Adipocyte (in vitro differentiated cells): ENCODE measurements around the gene SPSB2.
A peak's percentile ranks its signal among the peaks of the same experiment; 100 is the strongest.
"Not testable (repeated sequence)": the region's sequence is repeated elsewhere in the genome, so short reads cannot be mapped to it uniquely, and the experiment has no call there.

Experiments used
- DNase-seq: peaks from one replicate; pipeline ENCODE4 v3.0.0-alpha.2; 2015; ENCODE audit warnings: low read depth
- H3K27me3 ChIP-seq: replicated peaks from 2 replicates; pipeline ENCODE4 v1.7.0; 2013; ENCODE audit warnings: mild to moderate bottlenecking, low read length, moderate library complexity; ENCODE audit not compliant: control insufficient read depth, insufficient read depth
- H3K36me3 ChIP-seq: 2 replicates; pipeline ENCODE4 v1.7.0; 2013; ENCODE audit warnings: low read length, mild to moderate bottlenecking, moderate library complexity; ENCODE audit not compliant: control insufficient read depth, insufficient read depth, severe bottlenecking
- H3K4me1 ChIP-seq: 2 replicates; pipeline ENCODE4 v1.7.0; 2013; ENCODE audit warnings: mild to moderate bottlenecking, low read length, moderate library complexity; ENCODE audit not compliant: control insufficient read depth, insufficient read depth
- H3K4me3 ChIP-seq: 2 replicates; pipeline ENCODE4 v1.7.0; 2013; ENCODE audit warnings: mild to moderate bottlenecking, low read length, moderate library complexity
- H3K9ac ChIP-seq: 2 replicates; pipeline ENCODE4 v1.7.0; 2013; ENCODE audit warnings: mild to moderate bottlenecking, low read length, moderate library complexity
- H3K9me3 ChIP-seq: 2 replicates; pipeline ENCODE4 v1.7.0; 2013; ENCODE audit warnings: mild to moderate bottlenecking, low read length, moderate library complexity; ENCODE audit not compliant: control insufficient read depth

Gene SPSB2

DNA sequence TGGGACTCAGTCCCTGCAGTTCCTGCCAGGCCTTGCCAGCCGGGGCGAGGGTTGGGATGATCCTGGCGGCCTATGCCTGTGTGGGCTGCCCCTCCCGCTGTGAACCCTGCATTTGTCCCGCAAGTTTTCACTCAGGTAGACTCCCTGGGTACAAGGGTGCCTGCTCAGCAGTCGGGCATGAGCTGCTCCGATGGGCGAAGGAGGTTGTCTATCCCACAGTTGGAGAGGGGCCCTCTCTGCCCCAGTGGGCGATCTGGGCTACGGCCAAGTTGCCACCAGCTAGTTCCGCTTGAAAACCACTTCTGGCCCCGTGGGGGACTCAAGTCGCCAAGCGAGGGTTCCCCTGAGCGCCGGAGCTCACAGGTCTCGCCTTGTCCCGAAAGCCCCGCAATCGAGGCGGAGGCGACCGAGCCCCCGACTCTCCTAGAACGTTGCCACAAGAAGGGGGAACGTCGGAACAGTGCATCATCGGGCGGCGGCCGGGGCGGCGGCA, 6.1 kb downstream of the SPSB2 start:
- peaks cover 62% of the 10 kb centered on the region for H3K36me3 ChIP-seq
- DNase-seq: no peak
- H3K4me1 ChIP-seq: peaks cover 39% of the 10 kb centered on the region
- H3K27me3 ChIP-seq: no peaks in the 10 kb centered on the region
- H3K9ac ChIP-seq: peak overlapping the region; percentile 85
- H3K9me3 ChIP-seq: no peaks in the 10 kb centered on the region
- peak overlapping the region; percentile 78 for H3K4me3 ChIP-seq

DNA sequence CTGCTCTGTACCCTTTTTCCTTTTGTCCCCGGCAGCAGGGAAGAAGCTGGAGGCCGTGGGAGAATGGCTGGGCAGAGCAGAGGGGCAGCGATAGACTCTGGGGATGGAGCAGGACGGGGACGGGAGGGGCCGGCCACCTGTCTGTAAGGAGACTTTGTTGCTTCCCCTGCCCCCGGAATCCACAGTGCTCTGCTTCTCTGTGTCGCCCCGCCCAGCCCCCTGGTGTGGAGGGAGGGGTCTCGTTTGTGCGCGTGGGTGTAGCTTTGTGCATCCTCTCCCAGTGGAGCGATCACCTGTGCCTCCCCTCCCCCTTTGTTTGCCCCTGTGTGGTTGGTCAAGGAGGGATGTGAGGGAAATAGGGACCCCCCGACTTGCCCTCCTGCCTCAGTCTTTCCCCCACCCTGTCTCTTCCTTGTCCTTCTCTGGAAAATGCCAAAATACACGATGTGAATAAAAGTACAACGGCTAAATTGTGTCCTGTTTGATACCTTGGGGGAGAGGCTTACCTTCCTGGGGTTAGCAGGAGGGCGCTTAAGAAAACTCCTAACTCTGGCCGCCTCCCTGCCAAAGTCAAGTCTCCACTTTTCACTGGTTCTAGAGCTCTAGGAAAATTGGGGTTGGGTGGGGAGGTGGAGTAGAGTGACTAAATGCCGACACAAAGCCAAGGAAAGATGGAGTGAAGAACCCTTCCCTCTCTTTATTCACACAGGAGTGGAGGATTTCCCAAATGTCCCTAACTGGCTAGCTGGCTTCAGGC, 6.8 kb downstream of the SPSB2 start:
- H3K9ac ChIP-seq: peak overlapping the region; percentile 85
- peak overlapping the region; percentile 78 for H3K4me3 ChIP-seq
- H3K27me3 ChIP-seq: no peaks in the 10 kb centered on the region
- DNase-seq: no peak
- no peaks in the 10 kb centered on the region for H3K9me3 ChIP-seq
- peaks cover 68% of the 10 kb centered on the region for H3K36me3 ChIP-seq
- H3K4me1 ChIP-seq: peaks cover 33% of the 10 kb centered on the region

DNA sequence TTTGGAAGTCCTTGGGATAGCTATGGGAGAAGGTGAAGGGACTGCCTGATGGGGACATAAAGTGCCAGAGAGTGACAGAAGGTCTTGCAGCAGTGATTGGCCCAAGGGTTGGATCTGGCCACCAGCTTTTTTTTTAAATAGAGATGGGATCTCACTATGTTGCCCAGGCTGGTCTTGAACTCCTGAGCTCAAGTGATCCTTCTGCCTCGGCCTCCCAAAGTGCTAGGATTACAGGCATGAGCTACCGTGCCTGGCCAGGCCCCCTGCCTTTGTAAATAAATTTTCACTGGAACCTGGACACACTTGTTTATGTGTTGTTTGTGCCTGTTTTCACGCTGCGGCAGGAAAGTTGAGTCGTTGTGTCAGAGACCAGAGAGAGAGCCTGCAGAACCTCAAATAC, 7.8 kb downstream of the SPSB2 start:
- not testable (repeated sequence) for H3K9me3 ChIP-seq, H3K9ac ChIP-seq, H3K27me3 ChIP-seq, DNase-seq, H3K4me3 ChIP-seq
- peaks cover 68% of the 10 kb centered on the region for H3K36me3 ChIP-seq
- H3K4me1 ChIP-seq: peaks cover 29% of the 10 kb centered on the region

DNA sequence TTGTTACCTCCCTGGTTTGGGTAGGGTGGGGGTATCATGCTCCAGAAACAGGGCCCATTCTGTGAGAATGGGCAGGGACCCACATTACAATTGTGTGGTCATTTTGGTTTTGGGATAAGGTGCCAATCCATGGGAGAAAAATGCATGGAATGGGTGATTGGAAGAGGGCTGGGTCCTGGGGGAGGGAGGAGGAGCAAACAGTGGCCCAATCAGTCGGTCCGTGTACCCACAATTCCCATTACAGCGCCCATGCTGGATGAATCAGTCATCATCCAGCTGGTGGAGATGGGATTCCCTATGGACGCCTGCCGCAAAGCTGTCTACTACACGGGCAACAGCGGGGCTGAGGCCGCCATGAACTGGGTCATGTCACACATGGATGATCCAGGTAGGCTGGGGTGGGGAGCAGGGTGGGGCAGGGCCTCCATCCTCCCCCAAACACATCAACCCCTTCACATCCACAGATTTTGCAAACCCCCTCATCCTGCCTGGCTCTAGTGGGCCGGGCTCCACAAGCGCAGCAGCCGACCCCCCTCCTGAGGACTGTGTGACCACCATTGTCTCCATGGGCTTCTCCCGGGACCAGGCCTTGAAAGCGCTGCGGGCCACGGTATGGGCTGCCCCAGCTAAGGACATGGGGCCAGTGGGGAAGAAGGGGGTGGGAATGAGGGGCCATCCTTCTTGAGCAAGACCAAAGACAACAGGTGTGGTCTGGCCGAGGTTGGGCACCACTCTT, 9.3 kb downstream of the SPSB2 start:
- peaks cover 71% of the 10 kb centered on the region for H3K36me3 ChIP-seq
- DNase-seq: no peak
- no peak overlapping the region for H3K4me3 ChIP-seq
- H3K9me3 ChIP-seq: no peaks in the 10 kb centered on the region
- peaks cover 14% of the 10 kb centered on the region for H3K4me1 ChIP-seq
- H3K9ac ChIP-seq: no peak overlapping the region
- no peaks in the 10 kb centered on the region for H3K27me3 ChIP-seq

DNA sequence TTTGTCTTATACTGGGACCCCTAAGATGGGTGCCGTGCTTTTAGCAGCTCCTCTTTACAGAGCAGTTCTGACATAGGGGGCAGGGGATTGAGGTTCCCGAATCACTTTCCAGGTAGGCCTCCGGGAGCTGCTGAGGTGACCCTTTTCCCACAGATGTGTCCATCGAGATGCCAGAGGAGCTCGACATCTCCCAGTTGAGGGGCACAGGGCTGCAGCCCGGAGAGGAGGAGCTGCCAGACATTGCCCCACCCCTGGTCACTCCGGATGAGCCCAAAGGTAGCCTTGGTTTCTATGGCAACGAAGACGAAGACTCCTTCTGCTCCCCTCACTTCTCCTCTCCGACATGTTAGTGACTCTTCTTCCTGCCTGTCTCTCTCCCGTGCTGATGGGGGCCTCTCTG, 10.1 kb downstream of the SPSB2 start:
- no peaks in the 10 kb centered on the region for H3K9me3 ChIP-seq
- DNase-seq: no peak
- no peaks in the 10 kb centered on the region for H3K27me3 ChIP-seq
- H3K4me3 ChIP-seq: no peak overlapping the region
- H3K4me1 ChIP-seq: peaks cover 8% of the 10 kb centered on the region
- H3K9ac ChIP-seq: no peak overlapping the region
- peaks cover 78% of the 10 kb centered on the region for H3K36me3 ChIP-seq

DNA sequence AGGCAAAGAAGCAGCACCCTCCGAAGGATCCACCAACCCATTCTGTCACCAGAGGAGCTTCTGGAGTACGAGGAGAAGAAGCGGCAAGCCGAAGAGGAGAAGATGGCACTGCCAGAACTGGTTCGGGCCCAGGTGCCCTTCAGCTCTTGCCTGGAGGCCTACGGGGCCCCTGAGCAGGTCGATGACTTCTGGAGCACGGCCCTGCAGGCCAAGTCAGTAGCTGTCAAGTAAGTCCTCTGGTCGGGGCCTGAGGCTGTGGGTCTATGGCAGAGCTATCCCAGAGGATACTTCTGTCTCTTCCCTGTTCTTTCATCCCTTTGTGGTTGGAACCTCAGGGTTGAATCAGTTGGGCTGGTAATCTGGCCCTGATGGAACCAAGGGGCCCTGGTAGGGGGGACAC, 11.7 kb downstream of the SPSB2 start:
- H3K4me3 ChIP-seq: no peak overlapping the region
- no peaks in the 10 kb centered on the region for H3K9me3 ChIP-seq
- no peak overlapping the region for H3K9ac ChIP-seq
- peaks cover 2% of the 10 kb centered on the region for H3K4me1 ChIP-seq
- no peak for DNase-seq
- H3K36me3 ChIP-seq: peaks cover 94% of the 10 kb centered on the region
- H3K27me3 ChIP-seq: no peaks in the 10 kb centered on the region

DNA sequence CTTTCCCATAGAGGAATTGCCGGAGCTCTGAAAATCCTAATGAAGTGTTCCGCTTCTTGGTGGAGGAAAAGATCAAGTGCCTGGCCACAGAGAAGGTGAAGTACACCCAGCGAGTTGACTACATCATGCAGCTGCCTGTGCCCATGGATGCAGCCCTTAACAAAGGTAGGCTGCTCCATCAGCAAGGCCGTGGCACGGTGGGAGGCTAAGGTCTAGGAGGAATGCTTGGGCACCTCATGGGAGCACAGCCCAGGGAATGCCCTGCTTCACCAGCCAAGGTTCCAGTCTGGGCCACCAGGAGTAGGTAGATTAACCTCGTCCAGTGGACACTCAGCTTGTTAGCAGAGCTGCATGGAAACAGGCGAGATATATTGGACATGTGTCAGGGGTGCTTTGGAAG, 12.2 kb downstream of the SPSB2 start:
- Histone ChIP-seq H3K9ac (no peak overlapping the region), H3K9me3 (no peaks in the 10 kb centered on the region), H3K4me3 (no peak overlapping the region), H3K36me3 (peaks cover 97% of the 10 kb centered on the region), H3K27me3 (no peaks in the 10 kb centered on the region), H3K4me1 (no peaks in the 10 kb centered on the region)
- DNase-seq: no peak

DNA sequence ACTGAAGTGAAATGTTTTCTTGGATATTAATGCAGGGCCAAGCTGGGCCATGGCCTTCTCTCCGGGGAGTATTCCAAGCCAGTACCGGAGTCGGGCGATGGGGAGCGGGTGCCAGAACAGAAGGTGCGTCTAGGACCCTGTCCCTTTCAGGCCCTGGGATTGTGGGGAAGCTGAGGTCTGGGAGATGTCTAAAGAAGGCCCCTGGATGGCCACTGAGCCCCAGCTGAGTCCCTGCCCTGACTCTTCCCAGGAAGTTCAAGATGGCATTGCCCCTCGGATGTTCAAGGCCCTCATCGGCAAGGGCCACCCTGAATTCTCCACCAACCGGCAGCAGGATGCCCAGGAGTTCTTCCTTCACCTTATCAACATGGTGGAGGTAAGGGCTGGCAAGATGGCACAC, 13.0 kb downstream of the SPSB2 start:
- DNase-seq: no peak
- no peaks in the 10 kb centered on the region for H3K9me3 ChIP-seq
- H3K36me3 ChIP-seq: peaks cover 94% of the 10 kb centered on the region
- H3K9ac ChIP-seq: no peak overlapping the region
- no peaks in the 10 kb centered on the region for H3K4me1 ChIP-seq
- H3K27me3 ChIP-seq: no peaks in the 10 kb centered on the region
- no peak overlapping the region for H3K4me3 ChIP-seq

DNA sequence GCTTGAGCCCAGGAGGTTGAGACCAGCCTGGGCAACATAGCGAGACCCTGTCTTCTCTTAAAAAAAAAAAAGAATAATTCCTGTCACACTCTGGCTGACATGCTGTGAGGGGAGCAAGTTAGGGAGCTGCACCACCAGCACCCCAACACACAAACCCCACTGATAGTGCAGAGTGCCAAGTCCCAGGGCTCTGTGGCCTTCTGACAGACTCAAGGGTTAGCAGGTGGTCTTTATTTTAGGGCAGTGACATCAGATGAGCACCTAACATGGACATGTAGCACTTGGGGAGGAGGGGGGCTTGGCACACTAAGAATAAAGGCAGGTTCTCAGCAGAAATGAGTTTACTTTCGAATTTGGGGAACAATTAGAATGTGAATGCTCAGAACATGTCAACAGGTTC, 14.3 kb downstream of the SPSB2 start:
- H3K4me3 ChIP-seq: no peak overlapping the region
- H3K9me3 ChIP-seq: no peaks in the 10 kb centered on the region
- H3K9ac ChIP-seq: no peak overlapping the region
- H3K27me3 ChIP-seq: no peaks in the 10 kb centered on the region
- no peak for DNase-seq
- H3K4me1 ChIP-seq: peaks cover 8% of the 10 kb centered on the region
- H3K36me3 ChIP-seq: peaks cover 82% of the 10 kb centered on the region

DNA sequence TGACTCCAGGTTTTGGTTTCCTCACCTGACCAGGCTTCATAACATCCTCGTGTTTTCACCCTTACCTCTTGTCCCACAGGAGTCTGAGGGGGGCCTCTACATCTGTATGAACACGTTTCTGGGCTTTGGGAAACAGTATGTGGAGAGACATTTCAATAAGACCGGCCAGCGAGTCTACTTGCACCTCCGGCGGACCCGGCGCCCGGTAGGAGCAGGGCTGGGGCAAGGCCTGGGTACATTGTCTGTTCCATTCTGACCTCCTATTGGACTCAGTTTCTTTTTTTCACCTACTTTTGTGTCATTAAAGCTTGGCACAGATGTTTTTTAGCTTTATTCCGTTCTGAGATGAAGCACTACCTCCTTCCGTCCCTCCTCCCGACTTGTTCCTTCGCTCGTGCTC, 17.8 kb downstream of the SPSB2 start:
- H3K4me1 ChIP-seq: peaks cover 22% of the 10 kb centered on the region
- no peaks in the 10 kb centered on the region for H3K9me3 ChIP-seq
- H3K36me3 ChIP-seq: peaks cover 47% of the 10 kb centered on the region
- DNase-seq: no peak
- no peak overlapping the region for H3K9ac ChIP-seq
- no peaks in the 10 kb centered on the region for H3K27me3 ChIP-seq
- no peak overlapping the region for H3K4me3 ChIP-seq

DNA sequence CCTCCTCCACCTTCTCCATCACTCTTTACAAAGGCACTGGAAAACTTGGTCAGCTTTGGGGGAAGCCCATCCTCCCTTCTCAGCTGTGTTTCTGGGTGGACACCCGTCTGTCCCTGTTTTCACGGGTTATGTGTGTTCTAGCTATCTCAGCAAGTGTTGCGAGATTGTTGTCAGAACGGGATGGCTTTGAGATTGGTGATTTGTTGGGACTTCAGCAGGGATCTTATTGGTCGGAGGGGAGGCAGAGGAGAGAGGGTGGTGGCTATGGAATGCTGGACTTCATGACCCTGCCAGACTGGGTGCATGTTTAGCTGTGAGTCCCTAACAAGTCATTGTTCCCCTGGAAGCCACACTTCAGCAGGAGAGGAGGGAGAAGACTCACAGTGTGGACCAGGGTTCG, 19.1 kb downstream of the SPSB2 start:
- Histone ChIP-seq H3K27me3 (no peaks in the 10 kb centered on the region), H3K36me3 (peaks cover 35% of the 10 kb centered on the region), H3K4me3 (peak overlapping the region; percentile 84), H3K9me3 (no peaks in the 10 kb centered on the region), H3K4me1 (peaks cover 22% of the 10 kb centered on the region), H3K9ac (peak overlapping the region; percentile 85)
- DNase-seq: no peak
